Uterus (tissue), 2 donors: ENCODE results near the gene CACNB4.

Experiments
- CTCF ChIP-seq, 4 experiments: fragments of 200-600 bp in 2 of 4; fragments of 450-650 bp in 2 of 4; sonication (generic) in 2 of 4; IDR thresholded peaks; one replicate each; pipeline ENCODE4 v1.5.1; 2016 to 2019; ENCODE audit warnings: antibody characterized with exemption in 4 of 4, mild to moderate bottlenecking in 2 of 4, moderate library complexity in 1 of 4
- POLR2A ChIP-seq, 2 donors: fragments of 450-650 bp; IDR thresholded peaks; one replicate each; pipeline ENCODE4 v1.6.1; 2016; ENCODE audit warnings: antibody characterized with exemption in 2 of 2, mild to moderate bottlenecking in 1 of 2, moderate library complexity in 1 of 2

GRCh38 chr2:152037743-152038435 is 61.0 kb downstream of the CACNB4 start:
- no peak for TF ChIP-seq CTCF (IDR thresholded peaks at IDR 0.05)
- TF ChIP-seq POLR2A (IDR thresholded peaks at IDR 0.05): no peak
